DND-41 (cell line): ENCODE data around the gene TNFAIP2.

Experiments used
- ATAC-seq: fragments of 200-7000 bp; cut with Tn5 transposase; 3 replicates; pipeline ENCODE4 v1.9.1; 2021; ENCODE audit warnings: low read depth; ENCODE audit not compliant: insufficient read depth
- DNase-seq: peaks from one replicate; pipeline ENCODE4 v3.0.0-alpha.2; 2020
- H2AFZ ChIP-seq: 2 replicates; pipeline ENCODE4 v1.6.0; 2012; ENCODE audit warnings: low read depth, low read length
- H3K27ac ChIP-seq: 2 replicates; pipeline ENCODE4 v1.5.1; 2012; ENCODE audit warnings: low read length, inconsistent platforms
- H3K27me3 ChIP-seq: fragments of 200-600 bp; sonication (generic); 2 replicates; pipeline ENCODE4 v1.6.0; 2012; ENCODE audit warnings: low read length, mild to moderate bottlenecking, inconsistent platforms; ENCODE audit not compliant: insufficient read depth, poor library complexity
- H3K36me3 ChIP-seq: 2 replicates; pipeline ENCODE4 v1.5.1; 2012; ENCODE audit warnings: low read length, inconsistent platforms; ENCODE audit not compliant: insufficient read depth
- H3K4me1 ChIP-seq: 2 replicates; pipeline ENCODE4 v1.5.1; 2012; ENCODE audit warnings: mild to moderate bottlenecking, low read length; ENCODE audit not compliant: insufficient read depth
- H3K4me2 ChIP-seq: 2 replicates; pipeline ENCODE4 v1.6.0; 2012; ENCODE audit warnings: mild to moderate bottlenecking, moderate library complexity, low read length, inconsistent platforms; ENCODE audit not compliant: insufficient read depth
- H3K4me3 ChIP-seq, 2 experiments: fragments of 200-600 bp in 1 of 2; shearing (Covaris generic) in 1 of 2; 2 replicates each; pipeline ENCODE4 v1.5.1; 2012 to 2016; ENCODE audit warnings: inconsistent platforms in 2 of 2, low read length in 2 of 2, mild to moderate bottlenecking in 2 of 2, low read depth in 1 of 2, moderate library complexity in 1 of 2
- H3K79me2 ChIP-seq: 2 replicates; pipeline ENCODE4 v1.6.0; 2012; ENCODE audit warnings: low read length, inconsistent platforms; ENCODE audit not compliant: insufficient read depth
- H3K9ac ChIP-seq: 2 replicates; pipeline ENCODE4 v1.6.0; 2012; ENCODE audit warnings: low read depth, mild to moderate bottlenecking, inconsistent platforms, low read length, moderate library complexity
- H3K9me3 ChIP-seq: 2 replicates; pipeline ENCODE4 v1.5.1; 2012; ENCODE audit warnings: low read length, moderate library complexity, mild to moderate bottlenecking, inconsistent platforms; ENCODE audit not compliant: insufficient read depth, severe bottlenecking
- H4K20me1 ChIP-seq: 2 replicates; pipeline ENCODE4 v1.6.0; 2012; ENCODE audit warnings: low read length; ENCODE audit not compliant: insufficient read depth
- EZH2 ChIP-seq: IDR thresholded peaks from 3 replicates; pipeline ENCODE4 v1.6.1; 2012; ENCODE audit warnings: borderline replicate concordance, low read depth, mild to moderate bottlenecking, moderate library complexity, low read length, inconsistent platforms; ENCODE audit not compliant: severe bottlenecking
- TF ChIP-seq, protein P1 (sequence below): IDR thresholded peaks from 2 replicates; pipeline ENCODE4 v1.5.1; 2012; ENCODE audit warnings: borderline replicate concordance, low read length, moderate library complexity, mild to moderate bottlenecking; ENCODE audit not compliant: poor library complexity, severe bottlenecking; ENCODE audit errors: extremely low read depth

Gene TNFAIP2

DNA sequence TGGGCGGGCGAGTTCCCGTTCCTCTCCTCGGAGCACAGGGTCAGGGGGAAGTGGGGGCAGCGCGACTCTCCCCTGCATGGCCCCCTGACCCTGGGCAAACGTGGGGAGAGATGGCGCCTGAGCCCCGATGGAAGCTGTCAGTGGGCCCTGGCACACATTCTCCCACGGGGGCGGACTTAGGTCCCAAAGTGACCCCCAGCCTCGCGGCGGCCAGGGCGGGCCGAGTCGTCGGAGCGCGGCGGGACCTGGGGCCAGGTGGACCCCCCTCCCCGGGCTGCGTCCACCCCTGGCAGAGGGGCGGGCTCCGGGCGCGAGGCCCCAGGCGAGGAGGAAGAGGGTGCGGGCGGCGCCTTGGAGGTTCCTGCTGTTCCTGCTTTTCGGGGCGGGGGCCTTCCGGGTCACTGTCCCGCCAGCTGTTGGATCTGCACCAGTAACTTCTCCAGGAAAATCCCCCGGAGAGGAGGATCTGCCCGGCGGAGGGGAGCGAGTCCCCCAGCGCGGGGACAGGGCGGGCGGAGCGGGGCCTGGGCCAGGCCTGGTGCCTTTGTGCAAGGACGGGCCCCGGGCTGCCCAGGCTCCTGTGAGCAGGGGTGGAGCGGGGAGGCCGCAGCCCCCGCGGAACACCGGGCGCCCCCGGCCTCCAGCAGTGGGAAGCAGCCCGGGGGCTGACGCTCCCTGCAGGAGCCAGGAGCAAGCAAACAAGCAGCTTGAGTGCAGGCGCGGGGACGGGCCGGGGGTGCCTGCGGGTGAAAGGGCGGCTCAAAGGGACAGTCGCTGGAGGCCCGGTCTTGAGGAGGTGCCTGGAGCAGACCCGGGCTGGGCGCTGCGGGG, 15.3 kb downstream of the TNFAIP2 start:
- H3K27ac ChIP-seq: no peak overlapping the region
- no peak overlapping the region for H3K4me3 ChIP-seq
- no peaks in the 10 kb centered on the region for H3K4me1 ChIP-seq
- peaks cover 4% of the 10 kb centered on the region for H3K27me3 ChIP-seq
- TF ChIP-seq, protein P1, sequence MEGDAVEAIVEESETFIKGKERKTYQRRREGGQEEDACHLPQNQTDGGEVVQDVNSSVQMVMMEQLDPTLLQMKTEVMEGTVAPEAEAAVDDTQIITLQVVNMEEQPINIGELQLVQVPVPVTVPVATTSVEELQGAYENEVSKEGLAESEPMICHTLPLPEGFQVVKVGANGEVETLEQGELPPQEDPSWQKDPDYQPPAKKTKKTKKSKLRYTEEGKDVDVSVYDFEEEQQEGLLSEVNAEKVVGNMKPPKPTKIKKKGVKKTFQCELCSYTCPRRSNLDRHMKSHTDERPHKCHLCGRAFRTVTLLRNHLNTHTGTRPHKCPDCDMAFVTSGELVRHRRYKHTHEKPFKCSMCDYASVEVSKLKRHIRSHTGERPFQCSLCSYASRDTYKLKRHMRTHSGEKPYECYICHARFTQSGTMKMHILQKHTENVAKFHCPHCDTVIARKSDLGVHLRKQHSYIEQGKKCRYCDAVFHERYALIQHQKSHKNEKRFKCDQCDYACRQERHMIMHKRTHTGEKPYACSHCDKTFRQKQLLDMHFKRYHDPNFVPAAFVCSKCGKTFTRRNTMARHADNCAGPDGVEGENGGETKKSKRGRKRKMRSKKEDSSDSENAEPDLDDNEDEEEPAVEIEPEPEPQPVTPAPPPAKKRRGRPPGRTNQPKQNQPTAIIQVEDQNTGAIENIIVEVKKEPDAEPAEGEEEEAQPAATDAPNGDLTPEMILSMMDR: no peak
- no peak for TF ChIP-seq EZH2
- no peaks in the 10 kb centered on the region for H4K20me1 ChIP-seq
- DNase-seq (no peak), ATAC-seq (no peak)
- H3K9me3 ChIP-seq: no peaks in the 10 kb centered on the region
- no peaks in the 10 kb centered on the region for H3K36me3 ChIP-seq
- H3K4me2 ChIP-seq: no peak overlapping the region
- H2AFZ ChIP-seq: no peak overlapping the region
- H3K9ac ChIP-seq: no peak overlapping the region
- H3K79me2 ChIP-seq: no peaks in the 10 kb centered on the region

DNA sequence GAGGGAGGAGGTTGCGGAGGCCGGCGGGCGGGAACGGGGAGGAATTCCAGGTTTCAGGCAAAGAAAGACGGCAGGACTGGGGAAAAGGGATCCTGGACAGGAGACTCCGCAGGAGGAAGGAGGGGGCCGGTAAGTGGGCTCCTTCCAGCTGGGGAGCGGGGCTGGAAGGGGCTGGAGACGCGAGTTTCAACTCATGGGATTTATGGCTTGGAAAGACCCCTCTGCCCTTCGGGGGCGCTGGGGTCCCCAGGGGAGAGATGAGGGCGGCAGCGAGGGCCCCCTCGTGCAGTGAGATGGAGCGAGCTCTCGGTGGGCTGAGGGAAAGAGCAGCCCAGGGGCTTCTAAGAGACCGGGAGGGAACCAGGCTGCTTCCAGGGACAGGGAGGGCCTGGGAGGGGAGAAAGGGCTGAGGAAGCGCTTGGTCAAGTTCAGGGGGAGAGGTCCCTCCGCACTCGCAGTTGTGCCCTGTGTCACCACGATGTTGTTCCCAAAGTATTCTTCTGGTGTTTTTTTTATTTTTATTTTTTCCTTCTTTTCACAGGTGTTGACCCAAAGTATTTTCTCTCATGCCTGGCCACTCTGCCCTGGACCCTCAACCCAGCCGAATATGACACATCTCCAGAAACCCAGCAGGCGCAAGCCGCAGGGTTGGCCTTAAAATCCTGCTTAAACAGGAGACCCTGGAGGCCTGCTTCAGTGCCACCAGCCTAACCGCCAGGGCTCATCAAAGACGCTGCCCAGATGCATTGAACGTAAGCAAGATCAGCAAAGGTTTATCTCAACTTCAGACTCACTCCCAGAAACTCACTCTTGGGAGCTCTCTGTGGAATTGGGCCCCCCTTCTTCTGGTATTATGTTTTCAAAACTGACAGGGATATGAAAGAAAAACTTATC, 16.1 kb downstream of the TNFAIP2 start:
- H3K4me2 ChIP-seq: no peak overlapping the region
- ATAC-seq: no peak

DNA sequence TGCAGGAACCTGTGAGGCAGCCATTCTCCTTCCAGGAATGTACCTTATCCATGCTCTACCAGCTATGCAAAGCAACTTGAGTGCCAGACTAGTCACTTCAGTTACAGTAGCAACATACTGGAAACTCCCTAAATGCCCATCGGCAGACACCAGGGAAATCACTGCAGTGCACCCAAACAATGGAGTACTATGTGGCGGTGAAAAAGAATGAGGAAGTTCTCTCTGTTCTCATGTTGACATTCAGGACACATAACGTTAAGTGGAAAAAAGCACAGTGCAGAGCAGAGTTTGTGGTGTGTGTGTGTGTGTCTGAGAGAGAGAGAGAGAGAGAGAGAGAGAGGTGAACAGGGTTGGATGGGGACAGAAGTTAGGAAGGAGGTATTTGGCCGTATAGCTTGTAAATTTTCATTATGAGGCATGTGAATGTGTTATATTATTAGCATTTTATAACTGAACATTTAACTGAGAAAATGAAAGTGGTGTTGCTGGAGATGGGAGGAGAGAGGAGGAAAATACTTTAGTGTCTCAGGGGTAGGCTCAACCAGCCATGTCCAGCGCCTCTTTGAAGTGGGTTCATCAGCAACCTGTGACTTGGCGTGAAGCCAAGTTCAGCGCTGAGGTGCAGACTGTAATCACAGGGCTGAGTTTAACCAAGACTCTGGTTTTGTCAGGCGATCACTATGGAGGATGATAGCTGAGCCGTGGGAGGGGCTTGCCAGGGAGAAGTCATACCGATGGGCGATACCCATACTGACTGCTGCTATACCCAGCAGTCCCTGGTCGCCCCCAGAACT, 17.3 kb downstream of the TNFAIP2 start:
- H3K27me3 ChIP-seq: peaks cover 5% of the 10 kb centered on the region
- no peaks in the 10 kb centered on the region for H3K79me2 ChIP-seq
- no peaks in the 10 kb centered on the region for H3K9me3 ChIP-seq
- no peak for DNase-seq
- H2AFZ ChIP-seq: no peak overlapping the region
- no peaks in the 10 kb centered on the region for H3K36me3 ChIP-seq
- no peak for TF ChIP-seq EZH2
- TF ChIP-seq, protein P1: no peak
- H4K20me1 ChIP-seq: no peaks in the 10 kb centered on the region
- no peak for ATAC-seq
- no peaks in the 10 kb centered on the region for H3K4me1 ChIP-seq
- H3K9ac ChIP-seq: no peak overlapping the region
- no peak overlapping the region for H3K4me3 ChIP-seq
- no peak overlapping the region; the same call in 1 of the 2 replicates for H3K4me2 ChIP-seq
- H3K27ac ChIP-seq: no peak overlapping the region

More for the DNA sequence above, 16.1 kb downstream of the TNFAIP2 start:
- no peaks in the 10 kb centered on the region for H3K79me2 ChIP-seq
- peaks cover 5% of the 10 kb centered on the region for H3K27me3 ChIP-seq
- H3K36me3 ChIP-seq: no peaks in the 10 kb centered on the region
- no peak overlapping the region for H3K9ac ChIP-seq
- no peaks in the 10 kb centered on the region for H3K9me3 ChIP-seq
- no peak overlapping the region for H2AFZ ChIP-seq
- H3K4me3 ChIP-seq: no peak overlapping the region
- no peak for DNase-seq
- H4K20me1 ChIP-seq: no peaks in the 10 kb centered on the region
- no peaks in the 10 kb centered on the region for H3K4me1 ChIP-seq
- no peak overlapping the region for H3K27ac ChIP-seq
- TF ChIP-seq EZH2: no peak
